HCT116 (cell line): ENCODE measurements around the gene CARD9. TPM values are rescaled to one million over a fixed set of nuclear protein-coding genes. Genes with fewer than 3 reads are reported as not detected.

Source experiments
- ATAC-seq: fragments of 200-7000 bp; cut with Tn5 transposase; 2 replicates; pipeline ENCODE4 v1.9.1; 2020; ENCODE audit warnings: mild to moderate bottlenecking, moderate library complexity
- BruUV-seq: library from RNA; stranded (reverse); fragments of 400-500 nt; replicated peaks from 2 replicates; lab custom pipeline; 2021; lab: Mats Ljungman, UMichigan
- CTCF ChIA-PET: fragments of 300-600 bp; sonication (Branson Sonifier 250); formaldehyde crosslinking; loops from one replicate; lab custom pipeline; 2021; ENCODE audit warnings: antibody characterized with exemption; lab: Charles Lee
- POLR2A ChIA-PET: fragments of 300-600, 350-600 bp; sonication (Branson Sonifier 250); formaldehyde crosslinking; loops from one replicate; lab custom pipeline; 2021; ENCODE audit warnings: antibody characterized with exemption; lab: Charles Lee
- RAD21 ChIA-PET, 2 experiments: fragments of 300-600 bp; sonication (Branson Sonifier 250); formaldehyde crosslinking; loops; one replicate each; lab custom pipeline; 2023; ENCODE audit warnings: low total read pairs in 2 of 2; ENCODE audit not compliant: uncharacterized antibody in 2 of 2, unreplicated experiment in 2 of 2, low non-redundant PET in 1 of 2; lab: Charles Lee
- DNase-seq: peaks from one replicate; pipeline ENCODE4 v3.0.0-alpha.2; 2010; ENCODE audit warnings: low read depth, low spot score
- H2AFZ ChIP-seq: fragments of 200-600 bp; shearing (Covaris generic), sonication (generic); 2 replicates; pipeline ENCODE4 v1.6.1; 2017; ENCODE audit warnings: low read depth, mixed run types, mixed read lengths, antibody characterized with exemption, low read length; ENCODE audit not compliant: poor library complexity, severe bottlenecking
- H3K27ac ChIP-seq: 2 replicates; pipeline ENCODE4 v1.5.1; 2012; ENCODE audit warnings: low read depth, low read length
- H3K27me3 ChIP-seq: fragments of 200-600 bp; sonication (generic); 2 replicates; pipeline ENCODE4 v1.6.1; 2016; ENCODE audit warnings: mixed run types, low read length, mixed read lengths; ENCODE audit not compliant: insufficient read depth
- H3K36me3 ChIP-seq, 2 experiments: fragments of 200-500 bp in 1 of 2; fragments of 200-600 bp in 1 of 2; sonication (Bioruptor generic) in 1 of 2; sonication (generic) in 1 of 2; 2 replicates each; pipeline versions ENCODE4 v1.5.1 to v1.6.1; 2014 to 2016; ENCODE audit warnings: low read length in 2 of 2, inconsistent platforms in 1 of 2, mixed read lengths in 1 of 2, mixed run types in 1 of 2; ENCODE audit not compliant: insufficient read depth in 2 of 2, control insufficient read depth in 1 of 2
- H3K4me1 ChIP-seq, 2 experiments: fragments of 200-600 bp in 1 of 2; sonication (generic) in 1 of 2; 2 replicates each; pipeline versions ENCODE4 v1.5.1 to v1.6.1; 2012 to 2017; ENCODE audit warnings: low read length in 2 of 2, inconsistent platforms in 1 of 2, mild to moderate bottlenecking in 1 of 2, mixed read lengths in 1 of 2, mixed run types in 1 of 2, moderate library complexity in 1 of 2; ENCODE audit not compliant: insufficient read depth in 2 of 2, control insufficient read depth in 1 of 2
- H3K4me2 ChIP-seq: fragments of 200-600 bp; sonication (generic); 2 replicates; pipeline ENCODE4 v1.6.1; 2017; ENCODE audit warnings: mixed run types, low read length, mixed read lengths
- H3K4me3 ChIP-seq, 2 experiments: fragments of 200-600 bp in 1 of 2; sonication (generic) in 1 of 2; replicated peaks in 1 of 2; 2 replicates each; pipeline ENCODE4 v1.5.1; 2011 to 2016; ENCODE audit warnings: low read length in 2 of 2, control low read depth in 1 of 2, low read depth in 1 of 2, mild to moderate bottlenecking in 1 of 2, mixed read lengths in 1 of 2, mixed run types in 1 of 2
- H3K79me2 ChIP-seq: fragments of 200-600 bp; sonication (generic); 2 replicates; pipeline ENCODE4 v1.6.1; 2017; ENCODE audit warnings: mild to moderate bottlenecking, mixed run types, low read length, moderate library complexity, mixed read lengths; ENCODE audit not compliant: insufficient read depth
- H3K9ac ChIP-seq: fragments of 200-600 bp; sonication (generic); 2 replicates; pipeline ENCODE4 v1.6.1; 2016; ENCODE audit warnings: low read length, mixed read lengths
- H3K9me2 ChIP-seq: fragments of 200-600 bp; sonication (generic), shearing (Covaris generic); 2 replicates; pipeline ENCODE4 v1.6.1; 2017; ENCODE audit warnings: mixed run types, mild to moderate bottlenecking, moderate library complexity; ENCODE audit not compliant: insufficient read depth
- H3K9me3 ChIP-seq, 2 experiments: fragments of 200-500 bp in 1 of 2; fragments of 200-600 bp in 1 of 2; sonication (Bioruptor generic) in 1 of 2; sonication (generic) in 1 of 2; 2 replicates each; pipeline ENCODE4 v1.6.1; 2014 to 2017; ENCODE audit warnings: low read length in 2 of 2, mixed read lengths in 2 of 2, inconsistent platforms in 1 of 2, low read depth in 1 of 2, mild to moderate bottlenecking in 1 of 2, mixed run types in 1 of 2, moderate library complexity in 1 of 2; ENCODE audit not compliant: control insufficient read depth in 1 of 2, insufficient read depth in 1 of 2
- H4K20me1 ChIP-seq: fragments of 200-600 bp; sonication (generic), shearing (Covaris generic); 2 replicates; pipeline ENCODE4 v1.6.1; 2017; ENCODE audit warnings: mixed run types, mild to moderate bottlenecking, moderate library complexity; ENCODE audit not compliant: insufficient read depth
- ATF3 ChIP-seq: IDR thresholded peaks from 2 replicates; pipeline ENCODE4 v1.6.1; 2012
- CEBPB ChIP-seq: IDR thresholded peaks from 2 replicates; pipeline ENCODE4 v1.6.1; 2012; ENCODE audit warnings: low read depth
- EZH2 ChIP-seq: fragments of 200-600 bp; sonication (generic); IDR thresholded peaks from 2 replicates; pipeline ENCODE4 v1.6.1; 2017; ENCODE audit warnings: antibody characterized with exemption, mixed run types
- JUND ChIP-seq: IDR thresholded peaks from 2 replicates; pipeline ENCODE4 v1.6.1; 2012
- POLR2A ChIP-seq: IDR thresholded peaks from 2 replicates; pipeline ENCODE4 v1.7.0; 2011; ENCODE audit warnings: borderline replicate concordance; ENCODE audit not compliant: insufficient read depth, insufficient read length; ENCODE audit errors: extremely low read depth
- REST ChIP-seq: IDR thresholded peaks from 2 replicates; pipeline ENCODE4 v1.6.1; 2012; ENCODE audit warnings: low read depth
- YY1 ChIP-seq: IDR thresholded peaks from 2 replicates; pipeline ENCODE4 v1.6.1; 2011; ENCODE audit warnings: low read length, low read depth, moderate library complexity, mild to moderate bottlenecking; ENCODE audit not compliant: insufficient replicate concordance; ENCODE audit errors: extremely low read depth
- intact Hi-C: fragments of 100-400 bp; cut with micrococcal nuclease; formaldehyde crosslinking; loops from 2 replicates; pipeline ENCODE4 v1.10.0; 2022
- total RNA-seq: library from RNA; stranded (reverse); gene quantifications from one replicate; pipeline ENCODE4 v1.2.1, GENCODE V29; 2021; ENCODE audit not compliant: unreplicated experiment
- TF ChIP-seq, protein P1 (sequence below), 3 experiments: fragments of 200-600 bp in 1 of 3; sonication (generic) in 1 of 3; IDR thresholded peaks in 2 of 3; conservative IDR thresholded peaks in 1 of 3; 2 replicates each; pipeline ENCODE4 v1.5.1; 2012 to 2017; ENCODE audit warnings: low read depth in 2 of 3, low read length in 2 of 3, antibody characterized with exemption in 1 of 3, borderline replicate concordance in 1 of 3, control low read depth in 1 of 3, mild to moderate bottlenecking in 1 of 3, mixed read lengths in 1 of 3, mixed run types in 1 of 3, moderate library complexity in 1 of 3; ENCODE audit not compliant: insufficient read depth in 1 of 3

Gene CARD9
- total RNA-seq, 1 experiment from 2014 or later = 1.2 TPM

DNA sequence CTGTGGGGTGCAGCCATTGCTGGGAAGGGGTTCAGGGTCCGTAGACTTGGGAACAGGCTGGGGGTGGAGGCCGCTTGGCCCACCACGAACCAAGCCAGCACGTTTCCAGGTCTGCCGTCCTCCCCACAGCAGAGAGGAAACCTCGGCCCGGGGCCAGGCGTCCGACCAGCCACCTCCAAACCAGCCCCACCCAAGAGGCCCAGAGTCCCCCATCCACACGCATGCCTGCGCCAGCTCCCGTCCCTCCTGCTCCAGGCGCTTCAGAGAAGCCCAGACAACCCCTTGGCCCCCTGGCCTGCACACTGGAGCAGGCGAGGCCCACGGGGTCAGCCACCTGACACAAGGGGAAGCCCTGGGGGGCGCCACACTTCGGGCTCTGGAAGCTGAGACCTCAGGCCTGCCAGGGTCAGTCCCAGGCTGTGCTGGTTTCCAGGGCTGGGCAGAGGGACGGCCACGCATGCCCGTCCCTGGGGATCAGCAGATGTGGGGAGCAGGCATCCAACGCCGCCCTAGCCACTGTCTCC is 16.2 kb downstream of the CARD9 start (continued):
- no peak for TF ChIP-seq REST
- TF ChIP-seq YY1 = no peak
- TF ChIP-seq, protein P1, sequence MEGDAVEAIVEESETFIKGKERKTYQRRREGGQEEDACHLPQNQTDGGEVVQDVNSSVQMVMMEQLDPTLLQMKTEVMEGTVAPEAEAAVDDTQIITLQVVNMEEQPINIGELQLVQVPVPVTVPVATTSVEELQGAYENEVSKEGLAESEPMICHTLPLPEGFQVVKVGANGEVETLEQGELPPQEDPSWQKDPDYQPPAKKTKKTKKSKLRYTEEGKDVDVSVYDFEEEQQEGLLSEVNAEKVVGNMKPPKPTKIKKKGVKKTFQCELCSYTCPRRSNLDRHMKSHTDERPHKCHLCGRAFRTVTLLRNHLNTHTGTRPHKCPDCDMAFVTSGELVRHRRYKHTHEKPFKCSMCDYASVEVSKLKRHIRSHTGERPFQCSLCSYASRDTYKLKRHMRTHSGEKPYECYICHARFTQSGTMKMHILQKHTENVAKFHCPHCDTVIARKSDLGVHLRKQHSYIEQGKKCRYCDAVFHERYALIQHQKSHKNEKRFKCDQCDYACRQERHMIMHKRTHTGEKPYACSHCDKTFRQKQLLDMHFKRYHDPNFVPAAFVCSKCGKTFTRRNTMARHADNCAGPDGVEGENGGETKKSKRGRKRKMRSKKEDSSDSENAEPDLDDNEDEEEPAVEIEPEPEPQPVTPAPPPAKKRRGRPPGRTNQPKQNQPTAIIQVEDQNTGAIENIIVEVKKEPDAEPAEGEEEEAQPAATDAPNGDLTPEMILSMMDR (IDR thresholded peaks at IDR 0.05 in 2 of 3, conservative IDR thresholded peaks at IDR 0.05 in 1 of 3; ENCODE audit: borderline replicate concordance in 1 of 3, insufficient read depth in 1 of 3, low read depth in 2 of 3, low read length in 2 of 3) = no peak

- ATAC-seq = no peak
- TF ChIP-seq, protein P1 (IDR thresholded peaks at IDR 0.05 in 2 of 3, conservative IDR thresholded peaks at IDR 0.05 in 1 of 3; ENCODE audit: borderline replicate concordance in 1 of 3, insufficient read depth in 1 of 3, low read depth in 2 of 3, low read length in 2 of 3) = no peak
- no peak for TF ChIP-seq POLR2A
- no peak for TF ChIP-seq JUND
- TF ChIP-seq CEBPB = no peak
- TF ChIP-seq ATF3 = no peak
- TF ChIP-seq EZH2 = no peak
- CTCF ChIA-PET = no interaction called here
Measured at GRCh38 chr9:136355616-136356557, 17.6 kb downstream of the CARD9 start.

More at GRCh38 chr9:136355616-136356557, 17.6 kb downstream of the CARD9 start:
- Histone ChIP-seq H4K20me1 (no peaks in the 10 kb centered on the region), H3K9me2 (no peaks in the 10 kb centered on the region), H3K27me3 (no peaks in the 10 kb centered on the region), H3K4me3 (no peak overlapping the region), H3K9ac (no peak overlapping the region), H3K79me2 (no peaks in the 10 kb centered on the region), H3K4me2 (peak overlapping the region; percentile 32), H3K4me1 (peaks cover 9 to 22% of the 10 kb centered on the region in 2 experiments; a peak in 3 of 4 replicates), H3K36me3 (no peaks in the 10 kb centered on the region; a peak in 1 of 4 replicates), H2AFZ (no peak overlapping the region), H3K9me3 (no peaks in the 10 kb centered on the region), H3K27ac (no peak overlapping the region)
- intact Hi-C loops = no loop called here
- DNase-seq = no peak
- RAD21 ChIA-PET = no interaction called here
- POLR2A ChIA-PET = no interaction called here
- BruUV-seq = no TSS peak
